ENCODE data around the gene PCDHGB4. TPM values are rescaled to one million over a fixed set of nuclear protein-coding genes. Genes with fewer than 3 reads are reported as not detected.
"Not testable (repeated sequence)": the region's sequence is repeated elsewhere in the genome, so short reads cannot be mapped to it uniquely, and the experiment has no call there.

Gene PCDHGB4
- 1 to 10 TPM; 4.8 to 5.7 TPM for total RNA-seq
- long read RNA-seq, donor 1: 0 reads
- long read RNA-seq, donor 2, full-length matches to known transcripts: 2 of 2 reads
- long read RNA-seq, donor 2, partial matches to known transcripts: 0 of 2 reads
- long read RNA-seq, donor 2, other reads (novel, unspliced or antisense): 0 of 2 reads

DNA sequence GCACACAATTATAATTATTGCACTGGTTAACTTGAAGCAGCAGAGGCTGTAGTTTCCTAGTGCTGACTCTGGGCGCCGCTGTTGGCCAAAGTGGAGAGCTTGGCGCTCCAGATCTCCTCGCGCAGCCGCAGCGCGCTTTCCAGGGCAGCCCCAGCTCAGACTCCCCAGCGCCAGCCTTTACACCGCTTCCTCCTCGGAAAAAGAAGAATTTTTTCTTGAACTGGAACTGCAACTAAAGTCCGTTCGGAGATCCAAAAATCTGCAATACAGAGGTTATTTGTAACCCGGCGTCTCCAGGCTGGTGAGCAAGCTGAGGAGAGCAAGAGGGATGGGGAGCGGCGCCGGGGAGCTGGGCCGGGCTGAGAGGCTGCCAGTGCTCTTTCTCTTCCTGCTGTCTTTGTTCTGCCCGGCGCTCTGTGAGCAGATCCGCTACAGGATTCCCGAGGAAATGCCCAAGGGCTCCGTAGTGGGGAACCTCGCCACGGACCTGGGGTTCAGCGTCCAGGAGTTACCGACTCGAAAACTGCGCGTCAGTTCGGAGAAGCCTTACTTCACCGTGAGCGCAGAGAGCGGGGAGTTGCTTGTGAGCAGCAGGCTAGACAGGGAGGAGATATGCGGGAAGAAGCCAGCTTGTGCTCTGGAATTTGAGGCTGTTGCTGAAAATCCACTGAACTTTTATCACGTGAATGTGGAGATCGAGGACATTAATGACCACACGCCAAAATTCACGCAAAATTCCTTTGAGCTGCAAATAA, at the start of gene PCDHGB4:
PCDHGB4 (plus strand) TSS at position 142 of the 755 bp plus-strand sequence; CDS start at position 329, 187 bp downstream.
- DNase-seq (ENCODE audit: low spot score); intact Hi-C loops (cut with DNase I): not testable (repeated sequence)

- DNase-seq (ENCODE audit: low spot score): peak; percentile 57
- intact Hi-C loops (cut with DNase I): no loop called here
Observed at GRCh38 chr5:141338538-141339306, 48.8 kb upstream of the PCDHGB4 start, which contains the start of gene PCDHGA2. Gene PCDHGA2 (plus strand): TSS chr5:141338760.

DNA sequence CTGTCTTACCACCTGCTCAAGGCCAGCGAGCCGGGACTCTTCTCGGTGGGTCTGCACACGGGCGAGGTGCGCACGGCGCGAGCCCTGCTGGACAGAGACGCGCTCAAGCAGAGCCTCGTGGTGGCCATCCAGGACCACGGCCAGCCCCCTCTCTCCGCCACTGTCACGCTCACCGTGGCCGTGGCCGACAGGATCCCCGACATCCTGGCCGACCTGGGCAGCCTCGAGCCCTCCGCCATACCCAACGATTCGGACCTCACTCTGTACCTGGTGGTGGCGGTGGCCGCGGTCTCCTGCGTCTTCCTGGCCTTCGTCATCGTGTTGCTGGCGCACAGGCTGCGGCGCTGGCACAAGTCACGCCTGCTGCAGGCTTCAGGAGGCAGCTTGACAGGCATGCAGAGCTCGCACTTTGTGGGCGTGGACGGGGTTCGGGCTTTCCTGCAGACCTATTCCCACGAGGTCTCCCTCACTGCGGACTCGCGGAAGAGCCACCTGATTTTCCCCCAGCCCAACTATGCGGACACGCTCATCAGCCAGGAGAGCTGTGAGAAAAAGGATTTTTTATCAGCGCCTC, 46.6 kb upstream of the PCDHGB4 start:
- peak; percentile 34 for DNase-seq (ENCODE audit: low spot score)
- intact Hi-C loops (cut with DNase I): not testable (repeated sequence)

DNA sequence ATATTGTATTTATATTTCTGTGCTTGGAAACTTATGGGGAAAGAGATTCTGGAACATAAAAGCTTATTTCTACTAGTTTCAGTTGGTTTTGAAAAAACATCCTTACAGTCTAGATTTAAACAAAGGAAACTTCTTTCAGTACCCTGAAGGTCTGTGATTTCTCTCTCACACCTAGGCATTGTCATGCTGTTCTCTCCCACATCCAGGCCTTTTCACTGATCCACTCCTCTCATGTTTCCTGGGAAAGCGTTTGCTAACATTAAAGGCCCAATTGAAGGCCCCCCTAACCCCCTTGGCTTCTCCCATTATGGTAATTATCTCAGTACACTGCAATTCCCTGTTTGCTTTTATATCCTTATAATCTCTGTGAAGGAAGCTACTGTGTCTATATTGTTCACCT, 44.7 kb upstream of the PCDHGB4 start:
- no peak for DNase-seq (ENCODE audit: low spot score)
- intact Hi-C loops (cut with DNase I): no loop called here

- no peak for DNase-seq (ENCODE audit: low spot score)
- intact Hi-C loops (cut with DNase I): no loop called here
Observed at GRCh38 chr5:141343242-141343952, 44.1 kb upstream of the PCDHGB4 start, which contains the start of gene PCDHGA3. Gene PCDHGA3 (plus strand): TSS chr5:141343829. CDS start chr5:141344034, 205 bp downstream.

- intact Hi-C loops (cut with DNase I): no loop called here
- no peak for DNase-seq (ENCODE audit: low spot score)
Observed at GRCh38 chr5:141343953-141344463, 43.5 kb upstream of the PCDHGB4 start.

DNA sequence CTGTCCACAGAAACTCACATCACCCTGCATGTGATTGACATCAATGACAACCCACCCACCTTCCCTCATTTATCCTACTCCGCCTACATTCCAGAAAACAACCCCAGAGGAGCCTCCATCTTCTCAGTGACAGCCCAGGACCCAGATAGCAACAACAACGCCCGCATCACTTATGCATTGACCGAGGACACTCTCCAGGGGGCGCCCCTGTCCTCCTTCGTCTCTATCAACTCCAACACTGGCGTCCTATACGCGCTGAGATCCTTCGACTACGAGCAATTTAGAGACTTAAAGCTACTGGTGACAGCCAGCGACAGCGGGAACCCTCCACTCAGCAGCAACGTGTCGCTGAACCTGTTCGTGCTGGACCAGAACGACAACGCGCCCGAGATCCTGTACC, 42.2 kb upstream of the PCDHGB4 start:
- intact Hi-C loops (cut with DNase I): no loop called here

GRCh38 chr5:141346017-141346416, 41.5 kb upstream of the PCDHGB4 start:
- peak; percentile 47 for DNase-seq (ENCODE audit: low spot score)
- intact Hi-C loops (cut with DNase I): not testable (repeated sequence)

More for the DNA sequence above, 42.2 kb upstream of the PCDHGB4 start:
- peak; percentile 36 for DNase-seq (ENCODE audit: low spot score)

GRCh38 chr5:141349917-141350619, 37.4 kb upstream of the PCDHGB4 start, which contains the start of gene PCDHGB1:
Gene PCDHGB1 (plus strand): TSS chr5:141350099. CDS start chr5:141350261, 162 bp downstream.
- no peak for DNase-seq (ENCODE audit: low spot score)
- intact Hi-C loops (cut with DNase I): no loop called here

DNA sequence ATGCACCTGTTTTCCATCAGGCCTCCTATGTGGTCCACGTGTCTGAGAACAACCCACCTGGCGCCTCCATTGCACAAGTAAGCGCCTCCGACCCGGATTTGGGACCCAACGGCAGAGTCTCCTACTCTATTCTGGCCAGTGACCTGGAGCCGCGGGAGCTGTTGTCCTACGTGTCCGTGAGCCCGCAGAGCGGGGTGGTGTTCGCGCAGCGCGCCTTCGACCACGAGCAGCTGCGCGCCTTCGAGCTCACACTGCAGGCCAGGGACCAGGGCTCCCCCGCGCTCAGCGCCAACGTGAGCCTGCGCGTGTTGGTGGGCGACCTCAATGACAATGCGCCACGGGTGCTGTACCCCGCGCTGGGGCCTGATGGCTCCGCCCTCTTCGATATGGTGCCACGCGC, 35.9 kb upstream of the PCDHGB4 start:
- no peak for DNase-seq (ENCODE audit: low spot score)
- intact Hi-C loops (cut with DNase I): no loop called here

- intact Hi-C loops (cut with DNase I): no loop called here
- no peak for DNase-seq (ENCODE audit: low spot score)
Observed at GRCh38 chr5:141354900-141355469, 32.5 kb upstream of the PCDHGB4 start, which contains the start of gene PCDHGA4. Gene PCDHGA4 (plus strand): TSS chr5:141355021. CDS start chr5:141355108, 87 bp downstream.

- no peak for DNase-seq (ENCODE audit: low spot score)
- intact Hi-C loops (cut with DNase I): no loop called here
Observed at GRCh38 chr5:141355641-141356040, 31.9 kb upstream of the PCDHGB4 start.

GRCh38 chr5:141356133-141356532, 31.4 kb upstream of the PCDHGB4 start:
- no peak for DNase-seq (ENCODE audit: low spot score)
- intact Hi-C loops (cut with DNase I): no loop called here

- intact Hi-C loops (cut with DNase I): no loop called here
- no peak for DNase-seq (ENCODE audit: low spot score)
Observed at GRCh38 chr5:141356950-141357349, 30.5 kb upstream of the PCDHGB4 start.

- intact Hi-C loops (cut with DNase I): no loop called here
- DNase-seq (ENCODE audit: low spot score): no peak
Observed at GRCh38 chr5:141359790-141360426, 27.6 kb upstream of the PCDHGB4 start, which contains the start of gene PCDHGB2. Gene PCDHGB2 (plus strand): TSS chr5:141359994. CDS start chr5:141360136, 142 bp downstream.

GRCh38 chr5:141360685-141361084, 26.8 kb upstream of the PCDHGB4 start:
- DNase-seq (ENCODE audit: low spot score): no peak
- intact Hi-C loops (cut with DNase I): no loop called here

GRCh38 chr5:141362719-141363118, 24.8 kb upstream of the PCDHGB4 start:
- intact Hi-C loops (cut with DNase I): loop anchor here in 1 of 2 donors (2.0 kb wide), 1 partner anchor 26 kb away; no protein-coding TSS in a partner anchor
- DNase-seq (ENCODE audit: low spot score): no peak

Data from posterior vena cava (tissue), 2 donors.